ENCODE results near the gene ARL4A. TPM values are rescaled to one million over a fixed set of nuclear protein-coding genes. Genes with fewer than 3 reads are reported as not detected.
"Not testable (repeated sequence)": the region's sequence is repeated elsewhere in the genome, so short reads cannot be mapped to it uniquely, and the experiment has no call there.

Gene ARL4A
- total RNA-seq, 4 donors from 2014 or later = 38.5 to 89.7 (median 72.7) TPM

GRCh38 chr7:12641196-12641595 lies 46.2 kb upstream of the ARL4A start:
- H3K9me3 ChIP-seq = no peaks in the 10 kb centered on the region
- H3K36me3 ChIP-seq = no peaks in the 10 kb centered on the region
- DNase-seq = no peak
- H3K27ac ChIP-seq = no peak overlapping the region
- no peaks in the 10 kb centered on the region for H3K4me1 ChIP-seq
- TF ChIP-seq POLR2A (IDR thresholded peaks at IDR 0.05) (no peak), CTCF (IDR thresholded peaks at IDR 0.05) (no peak)
- no peaks in the 10 kb centered on the region for H3K27me3 ChIP-seq
- H3K4me3 ChIP-seq = no peak overlapping the region
- intact Hi-C loops (cut with DNase I; ENCODE audit: low total_unique reads) = loop anchor here (10.0 kb wide), 1 partner anchor 624 kb away; no protein-coding TSS in a partner anchor

- Histone ChIP-seq H3K27me3 (no peaks in the 10 kb centered on the region), H3K4me3 (no peak overlapping the region), H3K9me3 (no peaks in the 10 kb centered on the region), H3K27ac (no peak overlapping the region), H3K4me1 (no peaks in the 10 kb centered on the region), H3K36me3 (no peaks in the 10 kb centered on the region)
- DNase-seq = no peak
- intact Hi-C loops (cut with DNase I; ENCODE audit: low total_unique reads) = loop anchor here (10.0 kb wide), 1 partner anchor 622 kb away; no protein-coding TSS in a partner anchor
- no peak for TF ChIP-seq POLR2A (IDR thresholded peaks at IDR 0.05)
- TF ChIP-seq CTCF (IDR thresholded peaks at IDR 0.05) = no peak
These were observed 44.9 kb upstream of the ARL4A start for GRCh38 chr7:12642508-12642907.

- TF ChIP-seq CTCF (IDR thresholded peaks at IDR 0.05) = no peak
- TF ChIP-seq POLR2A (IDR thresholded peaks at IDR 0.05) = no peak
- Histone ChIP-seq H3K27ac (no peak overlapping the region), H3K4me1 (no peaks in the 10 kb centered on the region), H3K4me3 (no peak overlapping the region), H3K36me3 (no peaks in the 10 kb centered on the region), H3K27me3 (no peaks in the 10 kb centered on the region), H3K9me3 (no peaks in the 10 kb centered on the region)
- DNase-seq = no peak
- intact Hi-C loops (cut with DNase I; ENCODE audit: low total_unique reads) = loop anchor here (10.0 kb wide), 1 partner anchor 622 kb away; no protein-coding TSS in a partner anchor
These were observed 44.3 kb upstream of the ARL4A start for GRCh38 chr7:12643001-12643643.

- no peaks in the 10 kb centered on the region for H3K9me3 ChIP-seq
- no peaks in the 10 kb centered on the region for H3K27me3 ChIP-seq
- no peak overlapping the region for H3K4me3 ChIP-seq
- H3K27ac ChIP-seq = no peak overlapping the region
- DNase-seq = no peak
- TF ChIP-seq POLR2A (IDR thresholded peaks at IDR 0.05) (no peak), CTCF (IDR thresholded peaks at IDR 0.05) (no peak)
- H3K36me3 ChIP-seq = no peaks in the 10 kb centered on the region
- intact Hi-C loops (cut with DNase I; ENCODE audit: low total_unique reads) = loop anchor here (10.0 kb wide), 1 partner anchor 621 kb away; no protein-coding TSS in a partner anchor
- H3K4me1 ChIP-seq = no peaks in the 10 kb centered on the region
These were observed 43.8 kb upstream of the ARL4A start for GRCh38 chr7:12643644-12644043.

GRCh38 chr7:12645212-12645611 lies 42.2 kb upstream of the ARL4A start:
- intact Hi-C loops (cut with DNase I; ENCODE audit: low total_unique reads) = loop anchor here (10.0 kb wide), 1 partner anchor 620 kb away; no protein-coding TSS in a partner anchor

More at GRCh38 chr7:12645212-12645611, 42.2 kb upstream of the ARL4A start:
- H3K27me3 ChIP-seq, H3K4me3 ChIP-seq, H3K27ac ChIP-seq, H3K4me1 ChIP-seq, H3K9me3 ChIP-seq, H3K36me3 ChIP-seq, DNase-seq: not testable (repeated sequence)
